Activated CD8-positive, alpha-beta T cell treated with anti-CD3 and anti-CD28 coated beads, Interleukin-2, amount 10 ng/mL, durations not matched to agents 7 days and 5 days (primary cell): Measurements from ENCODE around the gene UBE2R2. TPM values are rescaled to one million over a fixed set of nuclear protein-coding genes. Genes with fewer than 3 reads are reported as not detected.

Experiments
- ATAC-seq: fragments of 150-1000 bp; cut with Tn5 transposase; one replicate; pipeline ENCODE4 v1.10.0; 2021; ENCODE audit warnings: moderate library complexity
- CTCF ChIA-PET: fragments of 350-600 bp; sonication (Branson Sonifier 250); formaldehyde crosslinking; loops from one replicate; lab custom pipeline; 2021; ENCODE audit warnings: antibody characterized with exemption; lab: Charles Lee
- POLR2A ChIA-PET: fragments of 350-600 bp; sonication (Branson Sonifier 250); formaldehyde crosslinking; loops from one replicate; lab custom pipeline; 2021; ENCODE audit warnings: antibody characterized with exemption; lab: Charles Lee
- DNase-seq: peaks from one replicate; pipeline ENCODE4 v3.0.0-alpha.2; 2020
- H3K27ac Mint-ChIP-seq: one replicate; pipeline ENCODE4 v1.8.0; 2021; ENCODE audit warnings: mild to moderate bottlenecking, mixed read lengths
- H3K27me3 Mint-ChIP-seq: one replicate; pipeline ENCODE4 v1.8.0; 2021; ENCODE audit warnings: low read depth, mixed read lengths
- H3K36me3 Mint-ChIP-seq: one replicate; pipeline ENCODE4 v1.8.0; 2021; ENCODE audit warnings: low read depth, mixed read lengths
- H3K4me1 Mint-ChIP-seq: one replicate; pipeline ENCODE4 v1.8.0; 2021; ENCODE audit warnings: low read depth, mixed read lengths
- H3K4me3 Mint-ChIP-seq: one replicate; pipeline ENCODE4 v1.8.0; 2021; ENCODE audit warnings: mild to moderate bottlenecking, mixed read lengths
- H3K9me3 Mint-ChIP-seq: one replicate; pipeline ENCODE4 v1.8.0; 2022; ENCODE audit warnings: mixed read lengths; ENCODE audit not compliant: insufficient read depth
- total RNA-seq, 2 experiments: library from RNA; stranded (reverse); gene quantifications; one replicate each; pipeline ENCODE4 v1.2.3, GENCODE V29; 2021

UBE2R2 gene
- total RNA-seq, 2 experiments from 2014 or later = 28.2 to 28.3 TPM

DNA sequence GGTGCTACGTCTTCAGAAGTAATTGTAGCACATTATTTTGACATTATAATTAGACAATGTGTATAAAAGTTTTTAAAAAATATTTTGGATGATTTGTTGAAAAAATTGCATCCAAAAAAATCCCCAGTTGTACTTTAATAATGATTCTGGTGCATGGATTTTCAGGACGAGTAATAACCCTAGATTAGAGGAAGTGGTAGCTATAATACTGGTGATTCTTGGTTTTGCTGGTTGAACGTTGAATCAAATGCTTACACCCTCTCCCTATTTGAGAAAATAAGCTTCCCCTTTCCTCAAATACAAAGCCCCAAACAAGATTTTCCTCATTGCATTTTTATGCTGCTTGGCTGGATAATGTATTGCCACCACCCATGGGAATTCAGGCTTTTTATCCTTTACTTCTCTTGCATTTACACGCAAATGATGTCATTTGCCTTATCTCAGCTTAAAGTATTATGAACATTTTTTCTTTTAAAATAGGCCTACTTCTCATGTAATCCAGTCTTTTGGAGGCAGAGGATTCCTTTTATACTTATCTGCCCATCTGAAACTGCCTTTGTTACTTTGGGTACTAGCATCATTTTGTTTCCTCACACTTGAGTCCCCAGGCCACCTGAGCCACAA, 86.3 kb downstream of the UBE2R2 start:
- no peak for DNase-seq
- H3K4me1 Mint-ChIP-seq = peaks cover 3% of the 10 kb centered on the region
- no peaks in the 10 kb centered on the region for H3K9me3 Mint-ChIP-seq
- no peaks in the 10 kb centered on the region for H3K27me3 Mint-ChIP-seq
- H3K27ac Mint-ChIP-seq = no peak overlapping the region
- ChIA-PET CTCF (interaction anchor here (1.0 to 1.5 kb wide), 3 partner anchors 48 to 171 kb away, joined by 3 to 7 read pairs (median 3); no protein-coding TSS in a partner anchor), POLR2A (no interaction called here)
- H3K36me3 Mint-ChIP-seq = peaks cover 41% of the 10 kb centered on the region
- no peak for ATAC-seq
- H3K4me3 Mint-ChIP-seq = no peak overlapping the region

DNA sequence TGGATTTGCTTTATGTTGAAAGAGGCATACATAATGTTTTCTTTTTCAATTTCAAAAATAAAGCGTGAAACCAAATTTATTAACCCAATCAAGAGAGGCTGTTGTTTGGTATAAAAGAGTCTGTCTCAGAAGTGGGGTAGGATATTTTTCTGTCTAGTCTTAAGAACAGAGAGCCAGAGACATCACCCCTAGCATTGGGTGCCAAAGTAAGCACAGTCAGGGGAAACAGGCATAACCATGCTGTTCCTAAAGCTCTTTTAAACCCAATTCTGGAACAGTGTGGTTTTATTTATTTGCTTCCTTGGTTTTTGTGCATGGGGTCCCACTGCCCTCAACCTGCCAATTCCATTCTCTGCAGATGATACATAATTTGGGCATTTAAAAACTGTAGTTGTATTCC, 88.2 kb downstream of the UBE2R2 start:
- ChIA-PET CTCF (no interaction called here), POLR2A (no interaction called here)
- Mint-ChIP-seq H3K27ac (no peak overlapping the region), H3K9me3 (no peaks in the 10 kb centered on the region), H3K4me1 (peaks cover 3% of the 10 kb centered on the region), H3K27me3 (no peaks in the 10 kb centered on the region), H3K4me3 (no peak overlapping the region), H3K36me3 (peaks cover 46% of the 10 kb centered on the region)
- DNase-seq (no peak), ATAC-seq (no peak)

DNA sequence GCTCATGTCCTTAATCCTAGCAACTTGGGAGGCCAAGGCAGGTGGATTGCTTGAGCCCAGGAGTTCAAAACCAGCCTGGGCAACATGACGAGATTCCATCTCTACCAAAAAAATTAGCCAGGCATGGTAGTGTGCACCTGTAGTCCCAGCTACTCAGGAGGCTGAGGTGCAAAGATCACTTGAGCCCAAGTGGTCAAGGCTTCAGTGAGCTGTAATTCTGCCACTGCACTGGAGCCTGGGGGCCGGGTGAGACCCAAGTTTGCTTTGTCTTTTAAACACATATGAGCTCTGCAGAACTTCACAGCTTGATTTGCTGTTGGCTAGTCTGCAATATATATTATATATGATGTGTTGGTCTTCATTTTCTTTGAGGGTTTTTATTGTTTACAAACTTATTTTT, 89.8 kb downstream of the UBE2R2 start:
- Mint-ChIP-seq H3K27me3 (no peaks in the 10 kb centered on the region), H3K36me3 (peaks cover 38% of the 10 kb centered on the region), H3K27ac (no peak overlapping the region), H3K9me3 (no peaks in the 10 kb centered on the region), H3K4me1 (peaks cover 3% of the 10 kb centered on the region), H3K4me3 (no peak overlapping the region)
- ATAC-seq (no peak), DNase-seq (no peak)
- CTCF ChIA-PET = no interaction called here
- POLR2A ChIA-PET = no interaction called here

DNA sequence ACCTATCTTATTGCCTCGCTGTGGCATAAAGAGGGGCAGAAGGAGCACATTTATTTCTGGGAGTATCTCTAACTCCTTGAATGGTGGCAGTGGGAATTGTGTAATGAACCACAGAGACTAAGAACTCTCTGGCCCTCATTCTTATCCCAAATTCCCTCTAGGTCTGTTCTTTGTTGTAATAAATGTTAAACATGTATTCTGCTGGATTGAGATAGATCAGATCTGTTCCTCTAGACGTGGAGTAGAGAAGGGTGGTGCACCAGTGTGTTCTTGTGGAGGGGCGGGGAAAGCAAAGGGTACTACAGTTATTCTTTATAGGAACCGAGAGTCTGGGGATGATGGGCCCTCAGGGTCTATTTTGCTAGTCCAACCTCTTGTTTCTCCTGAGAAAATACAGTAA, 90.4 kb downstream of the UBE2R2 start:
- POLR2A ChIA-PET = no interaction called here
- Mint-ChIP-seq H3K4me1 (peaks cover 3% of the 10 kb centered on the region), H3K27ac (no peak overlapping the region), H3K27me3 (no peaks in the 10 kb centered on the region), H3K9me3 (no peaks in the 10 kb centered on the region), H3K4me3 (no peak overlapping the region), H3K36me3 (peaks cover 37% of the 10 kb centered on the region)
- ATAC-seq = no peak
- CTCF ChIA-PET = no interaction called here
- DNase-seq = no peak

DNA sequence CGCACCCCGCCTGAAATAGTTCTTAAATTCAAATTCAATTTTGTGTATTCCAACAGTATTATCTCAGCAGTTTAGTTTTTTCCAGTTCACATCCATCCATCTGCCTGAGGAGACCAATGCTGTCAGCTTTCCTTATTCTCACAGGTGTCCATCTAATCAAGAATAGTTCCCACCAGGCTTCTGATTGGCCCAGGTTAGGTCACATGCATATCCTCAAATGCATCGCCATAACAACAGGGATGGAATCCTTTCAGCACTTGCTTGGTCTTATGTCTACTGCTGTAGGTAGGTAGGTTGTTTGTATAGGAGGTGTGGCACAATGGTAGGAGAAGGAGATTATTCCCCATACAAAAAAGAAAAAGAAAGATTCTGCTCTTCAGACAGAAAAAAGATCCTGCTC, 91.2 kb downstream of the UBE2R2 start:
- Mint-ChIP-seq H3K4me1 (peaks cover 3% of the 10 kb centered on the region), H3K4me3 (no peak overlapping the region), H3K9me3 (no peaks in the 10 kb centered on the region), H3K27ac (no peak overlapping the region), H3K36me3 (peaks cover 40% of the 10 kb centered on the region), H3K27me3 (no peaks in the 10 kb centered on the region)
- DNase-seq (no peak), ATAC-seq (no peak)
- CTCF ChIA-PET = no interaction called here
- POLR2A ChIA-PET = no interaction called here

DNA sequence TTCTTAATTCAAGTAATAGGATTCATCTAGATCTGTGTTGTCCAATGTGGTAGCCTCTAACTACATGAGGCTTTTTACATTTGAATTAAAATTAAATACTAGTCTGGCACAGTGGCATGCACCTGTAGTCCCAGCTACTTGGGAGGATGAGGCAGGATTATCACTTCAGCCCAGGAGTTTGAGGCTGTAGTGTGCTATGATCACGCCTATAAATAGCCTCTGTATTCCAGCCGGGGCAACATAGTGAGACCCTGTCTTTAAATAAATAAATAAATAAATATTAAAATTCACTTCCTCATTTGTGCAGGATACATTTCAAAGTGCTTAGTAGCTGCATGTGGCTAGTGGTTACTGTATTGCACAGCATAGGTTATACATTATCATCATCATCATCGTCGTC, 91.8 kb downstream of the UBE2R2 start:
- ChIA-PET CTCF (no interaction called here), POLR2A (no interaction called here)
- Mint-ChIP-seq H3K4me1 (peaks cover 1% of the 10 kb centered on the region), H3K4me3 (no peak overlapping the region), H3K36me3 (peaks cover 38% of the 10 kb centered on the region), H3K27me3 (no peaks in the 10 kb centered on the region), H3K9me3 (no peaks in the 10 kb centered on the region), H3K27ac (no peak overlapping the region)
- ATAC-seq (no peak), DNase-seq (no peak)

DNA sequence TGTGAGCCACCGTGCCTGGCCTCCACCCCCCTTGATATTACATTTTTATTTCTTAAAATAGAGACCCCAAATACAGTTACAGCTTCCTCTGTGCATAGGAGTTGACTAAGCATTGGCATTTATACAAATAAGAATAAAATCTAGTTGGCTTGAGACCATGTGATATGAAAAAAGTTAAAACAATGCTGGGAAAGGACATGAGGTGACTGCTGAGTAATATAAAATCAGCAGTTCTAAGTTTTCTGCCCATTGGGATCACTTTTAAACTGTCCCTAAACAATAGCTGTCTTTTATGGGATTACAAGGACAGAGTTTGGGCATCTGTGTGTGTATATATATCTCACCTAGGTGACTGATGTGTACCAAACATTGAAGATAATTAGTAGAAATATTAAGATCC, 96.6 kb downstream of the UBE2R2 start:
- Mint-ChIP-seq H3K4me3 (no peak overlapping the region), H3K27ac (no peak overlapping the region), H3K4me1 (no peaks in the 10 kb centered on the region), H3K36me3 (peaks cover 42% of the 10 kb centered on the region), H3K9me3 (no peaks in the 10 kb centered on the region), H3K27me3 (no peaks in the 10 kb centered on the region)
- CTCF ChIA-PET = interaction anchor here (1.3 to 1.7 kb wide), 2 partner anchors 11 to 100 kb away, joined by 7 to 8 read pairs; no protein-coding TSS in a partner anchor
- POLR2A ChIA-PET = interaction anchor here (1.0 kb wide), 1 partner anchor 100 kb away, joined by 3 read pairs; no protein-coding TSS in a partner anchor
- no peak for ATAC-seq
- DNase-seq = no peak

DNA sequence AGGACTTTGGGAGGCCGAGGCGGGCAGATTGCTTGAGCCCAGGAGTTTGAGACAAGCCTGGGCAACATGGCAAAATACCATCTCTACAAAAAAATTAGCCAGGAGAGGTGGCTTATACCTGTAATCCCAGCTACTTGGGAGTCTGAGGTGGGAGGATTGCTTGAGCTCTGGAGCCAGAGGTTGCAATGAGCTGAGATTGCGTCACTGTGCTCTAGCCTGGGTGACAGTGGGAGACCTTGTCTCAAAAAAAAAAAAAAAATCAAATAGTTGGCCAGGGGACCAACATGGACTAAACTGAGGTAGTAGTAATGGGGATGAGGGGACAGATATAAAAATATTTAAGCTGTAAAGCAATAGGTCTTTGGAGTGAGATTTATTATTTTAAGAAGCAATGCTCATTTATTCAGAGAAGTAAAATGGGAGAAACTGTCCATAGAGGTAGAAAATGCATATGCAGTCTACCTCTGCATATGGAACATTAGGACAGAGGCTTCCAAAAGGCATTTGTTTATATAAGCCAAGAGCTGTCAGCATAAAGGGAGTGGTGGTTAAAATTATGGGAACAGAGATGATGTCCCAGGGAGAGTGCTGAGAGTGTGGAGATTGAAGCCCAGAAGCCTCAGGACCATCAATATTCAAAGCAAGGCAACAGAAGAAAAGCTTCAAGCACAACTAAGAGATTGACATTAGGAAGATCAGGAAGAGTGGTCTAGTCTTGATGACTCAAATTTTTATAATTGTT, 98.1 kb downstream of the UBE2R2 start:
- ChIA-PET POLR2A (no interaction called here), CTCF (interaction anchor here (0.7 to 1.5 kb wide), 3 partner anchors 10 to 339 kb away, joined by 3 to 5 read pairs (median 4); no protein-coding TSS in a partner anchor)
- H3K4me1 Mint-ChIP-seq = no peaks in the 10 kb centered on the region
- H3K4me3 Mint-ChIP-seq = no peak overlapping the region
- ATAC-seq = no peak
- no peaks in the 10 kb centered on the region for H3K27me3 Mint-ChIP-seq
- no peak for DNase-seq
- peaks cover 42% of the 10 kb centered on the region for H3K36me3 Mint-ChIP-seq
- H3K27ac Mint-ChIP-seq = no peak overlapping the region
- no peaks in the 10 kb centered on the region for H3K9me3 Mint-ChIP-seq

DNA sequence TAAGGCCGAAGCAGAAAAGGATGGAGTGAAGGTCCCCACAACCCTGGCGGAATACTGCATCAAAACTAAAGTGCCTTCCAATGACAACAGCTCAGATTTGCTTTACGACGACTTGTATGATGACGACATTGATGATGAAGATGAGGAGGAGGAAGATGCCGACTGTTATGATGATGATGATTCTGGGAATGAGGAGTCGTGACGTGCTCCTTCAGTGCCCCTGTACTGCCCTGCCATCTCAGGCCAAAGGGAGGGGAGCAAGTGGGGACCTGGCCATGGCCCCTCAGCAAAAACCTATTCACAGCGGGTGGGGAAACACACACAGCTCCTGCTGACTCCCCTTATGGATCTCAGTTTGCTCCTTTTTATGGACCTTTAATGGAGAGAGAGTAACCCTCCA, 100.1 kb downstream of the UBE2R2 start:
- Mint-ChIP-seq H3K9me3 (no peaks in the 10 kb centered on the region), H3K36me3 (peaks cover 51% of the 10 kb centered on the region), H3K4me3 (no peak overlapping the region), H3K27me3 (no peaks in the 10 kb centered on the region), H3K27ac (no peak overlapping the region), H3K4me1 (no peaks in the 10 kb centered on the region)
- CTCF ChIA-PET = no interaction called here
- POLR2A ChIA-PET = interaction anchor here (0.8 kb wide), 1 partner anchor 102 kb away, joined by 3 read pairs; no protein-coding TSS in a partner anchor
- no peak for ATAC-seq
- DNase-seq = peak; percentile 13

DNA sequence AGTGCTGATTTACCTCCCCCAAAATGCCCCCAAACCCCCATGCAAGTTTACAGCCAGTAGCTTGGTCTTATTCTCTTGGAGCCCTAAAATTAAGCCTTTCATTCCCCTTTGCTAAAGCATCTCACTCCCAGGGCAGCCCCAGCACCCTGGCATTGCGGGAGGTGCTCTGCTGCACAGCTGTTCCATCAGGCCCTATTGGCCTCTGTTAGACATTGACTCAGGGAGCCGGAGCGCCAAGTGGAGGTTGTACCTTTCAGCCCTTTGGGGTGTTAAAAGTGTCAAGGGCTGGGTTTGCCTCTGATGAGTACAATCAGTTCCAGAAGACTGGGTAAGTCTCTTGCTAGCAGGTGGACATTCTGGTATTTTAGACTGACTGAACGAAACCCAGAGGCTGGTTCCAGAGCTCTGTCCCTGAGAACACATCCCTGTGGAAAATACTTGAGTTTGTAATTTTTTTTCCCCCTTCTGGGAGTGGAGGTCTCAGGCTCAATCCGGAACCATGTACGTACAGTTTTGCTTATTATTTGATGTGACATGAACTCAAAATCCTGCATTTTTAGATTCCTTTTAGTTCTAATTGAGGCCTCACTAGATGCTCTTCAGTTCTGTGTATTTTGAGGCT, 102.4 kb downstream of the UBE2R2 start:
- DNase-seq (no peak), ATAC-seq (no peak)
- H3K36me3 Mint-ChIP-seq = peaks cover 43% of the 10 kb centered on the region
- ChIA-PET POLR2A (no interaction called here), CTCF (interaction anchor here (3.7 kb wide), 1 partner anchor 106 kb away, joined by 14 read pairs; no protein-coding TSS in a partner anchor)
- H3K9me3 Mint-ChIP-seq = no peaks in the 10 kb centered on the region
- no peak overlapping the region for H3K4me3 Mint-ChIP-seq
- no peaks in the 10 kb centered on the region for H3K4me1 Mint-ChIP-seq
- H3K27me3 Mint-ChIP-seq = no peaks in the 10 kb centered on the region
- no peak overlapping the region for H3K27ac Mint-ChIP-seq

DNA sequence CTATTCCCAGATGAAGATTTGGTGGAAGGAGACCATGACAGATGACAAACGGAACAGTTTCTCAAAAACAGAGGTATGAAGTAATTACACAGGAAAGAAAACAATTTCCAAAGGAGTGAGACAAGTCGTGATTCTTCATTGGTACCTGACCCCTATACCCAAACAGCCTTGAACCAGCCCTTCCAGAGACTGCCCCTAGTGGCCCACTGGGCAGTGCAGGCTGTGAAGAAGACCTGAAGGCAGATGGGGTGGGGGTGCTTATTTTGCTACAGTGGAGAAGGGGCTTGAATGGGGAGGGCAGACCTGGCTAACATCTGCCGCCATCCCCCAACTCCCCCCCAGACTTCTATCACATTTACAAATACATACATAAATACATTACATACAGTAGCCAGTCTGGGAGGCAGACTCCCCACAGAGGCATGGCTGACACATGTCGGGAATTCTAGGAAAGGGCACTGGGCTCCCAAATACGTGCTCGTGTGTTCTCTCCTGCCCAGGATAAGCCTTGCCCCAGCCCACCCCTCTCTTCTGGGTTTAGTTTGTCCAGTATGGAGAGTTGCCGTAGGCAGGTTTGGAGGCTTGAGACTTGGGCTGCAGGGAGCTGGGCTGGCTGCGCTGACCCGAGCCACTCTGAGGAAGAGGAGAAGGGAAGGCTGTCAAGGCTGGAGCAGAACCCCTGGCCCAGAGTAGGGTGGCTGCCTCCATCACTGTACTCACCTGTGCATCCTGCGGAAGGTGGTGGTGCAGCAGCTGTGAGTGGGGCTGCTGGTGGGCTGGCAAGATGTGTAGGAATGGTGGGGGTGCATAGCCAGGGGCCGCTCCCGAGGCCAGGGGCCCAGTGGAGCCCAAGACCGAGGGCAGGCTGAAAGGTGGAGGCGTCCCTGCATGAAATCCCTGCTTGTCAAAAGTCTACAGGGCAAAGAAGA, 105.3 kb downstream of the UBE2R2 start:
- DNase-seq (peak; percentile 34), ATAC-seq (peak; percentile 50)
- ChIA-PET CTCF (interaction anchor here (0.7 to 1.1 kb wide), 2 partner anchors 11 to 128 kb away, joined by 3 read pairs; no protein-coding TSS in a partner anchor), POLR2A (no interaction called here)
- Mint-ChIP-seq H3K4me3 (no peak overlapping the region), H3K27me3 (no peaks in the 10 kb centered on the region), H3K9me3 (no peaks in the 10 kb centered on the region), H3K27ac (no peak overlapping the region), H3K36me3 (peaks cover 45% of the 10 kb centered on the region), H3K4me1 (no peaks in the 10 kb centered on the region)
